Keratinocyte (primary cell): Measurements from ENCODE around the gene ZNRF1.

Source experiments
- CTCF ChIP-seq, 3 experiments: IDR thresholded peaks in 1 of 3; conservative IDR thresholded peaks in 1 of 3; optimal IDR thresholded peaks in 1 of 3; 2 replicates in 2 of 3; 3 replicates in 1 of 3; pipeline versions ENCODE3 to v1.5.1; 2011; ENCODE audit warnings: low read length in 3 of 3, mild to moderate bottlenecking in 3 of 3, moderate library complexity in 2 of 3, control low read depth in 1 of 3, inconsistent platforms in 1 of 3; ENCODE audit not compliant: insufficient read depth in 2 of 3; ENCODE audit errors: extremely low read depth in 1 of 3
- EZH2 ChIP-seq: IDR thresholded peaks from one replicate; pipeline ENCODE4 v1.6.1; 2012; ENCODE audit warnings: inconsistent platforms, mild to moderate bottlenecking, low read length, moderate library complexity

DNA sequence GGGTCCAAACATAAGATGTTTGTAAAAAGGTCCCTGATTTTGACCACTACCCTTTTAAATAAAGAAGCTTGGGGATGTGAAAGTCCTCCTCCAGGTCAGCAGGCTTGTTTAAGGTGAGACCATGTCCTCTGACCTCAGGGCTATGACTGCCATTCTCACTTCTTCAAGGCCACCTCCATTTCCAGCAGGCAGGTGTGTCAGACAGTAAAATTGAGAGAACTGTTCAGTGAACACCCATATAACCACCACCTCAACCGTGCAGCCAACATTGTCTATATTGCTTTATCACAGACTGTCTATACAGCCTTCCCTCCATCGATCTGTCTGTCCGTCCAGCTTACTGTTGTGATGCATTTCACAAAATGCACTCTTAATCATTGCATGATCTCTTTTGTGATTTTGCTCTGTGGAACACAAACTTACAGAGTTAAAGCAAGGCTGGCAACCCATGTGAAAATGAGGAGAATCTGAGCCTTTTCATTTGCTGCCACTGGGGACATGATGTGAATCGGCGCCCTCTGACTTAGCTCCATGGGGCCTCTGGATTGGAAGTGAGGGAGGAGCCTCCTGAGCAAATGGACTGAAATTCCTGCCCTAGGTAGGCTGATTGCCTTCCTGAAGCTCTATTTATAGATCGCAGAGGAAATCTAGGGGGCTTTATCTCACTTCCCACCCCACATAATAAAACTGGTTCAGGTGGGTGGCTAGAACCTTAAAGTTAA is 53.8 kb downstream of the ZNRF1 start:
- TF ChIP-seq CTCF (optimal IDR thresholded peaks at IDR 0.05 in 1 of 3, IDR thresholded peaks at IDR 0.05 in 1 of 3, conservative IDR thresholded peaks at IDR 0.05 in 1 of 3; ENCODE audit: extremely low read depth in 1 of 3, insufficient read depth in 2 of 3, low read length in 3 of 3) (no peak), EZH2 (no peak)
